RWPE2 (cell line): ENCODE measurements around the gene VTCN1.
"Not testable (repeated sequence)": the region's sequence is repeated elsewhere in the genome, so short reads cannot be mapped to it uniquely, and the experiment has no call there.

Source experiments
- ATAC-seq: fragments of 200-7000 bp; cut with Tn5 transposase; 3 replicates; pipeline ENCODE4 v1.9.1; 2021; ENCODE audit warnings: low read depth
- DNase-seq: peaks from one replicate; pipeline ENCODE4 v3.0.0-alpha.2; 2020; ENCODE audit warnings: low spot score
- H3K27ac ChIP-seq: fragments of 450-650 bp; 2 replicates; pipeline ENCODE4 v1.5.1; 2017; ENCODE audit warnings: mild to moderate bottlenecking; ENCODE audit not compliant: poor library complexity, severe bottlenecking
- H3K27me3 ChIP-seq: fragments of 250-450 bp; sonication (Bioruptor Pico); 2 replicates; pipeline ENCODE4 v1.5.1; 2021; ENCODE audit warnings: mild to moderate bottlenecking, moderate library complexity; ENCODE audit not compliant: insufficient read depth, poor library complexity, severe bottlenecking
- H3K36me3 ChIP-seq: fragments of 250-450 bp; sonication (Bioruptor Pico); 2 replicates; pipeline ENCODE4 v1.5.1; 2020; ENCODE audit warnings: low read depth, mild to moderate bottlenecking, moderate library complexity
- H3K4me1 ChIP-seq: fragments of 250-450 bp; sonication (Bioruptor Pico); 2 replicates; pipeline ENCODE4 v1.5.1; 2021; ENCODE audit warnings: mild to moderate bottlenecking, moderate library complexity; ENCODE audit not compliant: insufficient read depth, poor library complexity, severe bottlenecking
- H3K4me3 ChIP-seq: fragments of 250-450 bp; sonication (Bioruptor Pico); 2 replicates; pipeline ENCODE4 v1.5.1; 2021; ENCODE audit warnings: mild to moderate bottlenecking, moderate library complexity; ENCODE audit not compliant: severe bottlenecking
- H3K9me3 ChIP-seq: fragments of 250-450 bp; sonication (Bioruptor Pico); 2 replicates; pipeline ENCODE4 v1.5.1; 2021; ENCODE audit warnings: mild to moderate bottlenecking, moderate library complexity; ENCODE audit not compliant: severe bottlenecking
- TF ChIP-seq, protein P1 (sequence below): fragments of 450-650 bp; IDR thresholded peaks from one replicate; pipeline ENCODE4 v1.5.1; 2017; ENCODE audit warnings: mild to moderate bottlenecking, moderate library complexity; ENCODE audit not compliant: poor library complexity, severe bottlenecking

VTCN1 gene

DNA sequence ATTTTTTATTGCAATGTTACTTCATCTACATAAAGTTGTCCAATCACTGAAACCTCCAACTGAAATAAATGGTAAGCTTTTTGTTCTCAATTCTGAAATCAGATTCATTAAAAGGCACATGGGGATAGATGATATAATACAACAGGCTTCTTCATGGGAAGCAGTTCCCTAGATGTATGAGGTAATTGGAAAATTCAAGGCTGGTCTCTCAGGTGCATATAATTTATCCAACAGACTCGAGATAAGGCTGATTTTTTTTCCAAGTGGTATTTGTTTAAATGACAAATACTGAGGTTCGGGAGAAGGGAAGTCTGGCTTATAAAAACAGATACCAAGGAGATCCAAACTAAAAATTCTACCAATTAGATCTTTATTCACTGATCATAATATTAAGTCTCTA is 103.4 kb downstream of the VTCN1 start:
- Histone ChIP-seq H3K27ac (no peak overlapping the region), H3K4me1 (peaks cover 14% of the 10 kb centered on the region), H3K36me3 (peaks cover 19% of the 10 kb centered on the region), H3K4me3 (no peak overlapping the region), H3K9me3 (no peaks in the 10 kb centered on the region), H3K27me3 (no peaks in the 10 kb centered on the region)
- no peak for DNase-seq
- ATAC-seq, result no peak
- TF ChIP-seq, protein P1, sequence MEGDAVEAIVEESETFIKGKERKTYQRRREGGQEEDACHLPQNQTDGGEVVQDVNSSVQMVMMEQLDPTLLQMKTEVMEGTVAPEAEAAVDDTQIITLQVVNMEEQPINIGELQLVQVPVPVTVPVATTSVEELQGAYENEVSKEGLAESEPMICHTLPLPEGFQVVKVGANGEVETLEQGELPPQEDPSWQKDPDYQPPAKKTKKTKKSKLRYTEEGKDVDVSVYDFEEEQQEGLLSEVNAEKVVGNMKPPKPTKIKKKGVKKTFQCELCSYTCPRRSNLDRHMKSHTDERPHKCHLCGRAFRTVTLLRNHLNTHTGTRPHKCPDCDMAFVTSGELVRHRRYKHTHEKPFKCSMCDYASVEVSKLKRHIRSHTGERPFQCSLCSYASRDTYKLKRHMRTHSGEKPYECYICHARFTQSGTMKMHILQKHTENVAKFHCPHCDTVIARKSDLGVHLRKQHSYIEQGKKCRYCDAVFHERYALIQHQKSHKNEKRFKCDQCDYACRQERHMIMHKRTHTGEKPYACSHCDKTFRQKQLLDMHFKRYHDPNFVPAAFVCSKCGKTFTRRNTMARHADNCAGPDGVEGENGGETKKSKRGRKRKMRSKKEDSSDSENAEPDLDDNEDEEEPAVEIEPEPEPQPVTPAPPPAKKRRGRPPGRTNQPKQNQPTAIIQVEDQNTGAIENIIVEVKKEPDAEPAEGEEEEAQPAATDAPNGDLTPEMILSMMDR, result no peak

DNA sequence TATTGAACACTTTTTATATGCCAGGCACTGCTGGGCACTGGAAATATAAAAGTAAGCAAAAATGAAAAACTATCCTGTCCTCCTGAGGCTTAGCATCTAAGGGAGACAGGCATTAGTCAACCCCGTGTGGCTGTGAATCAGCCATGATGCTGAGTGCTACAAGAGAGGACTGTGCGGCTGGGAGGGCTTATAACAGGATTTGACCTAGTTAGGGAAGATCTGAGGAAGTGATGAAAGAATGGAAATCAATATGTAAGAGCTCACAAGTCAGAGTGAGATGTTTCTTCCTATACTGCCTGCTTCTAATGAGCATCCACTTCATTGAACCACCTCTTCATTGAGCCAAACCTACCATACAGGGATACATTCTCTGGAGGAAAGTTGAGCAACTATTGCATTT is 104.2 kb downstream of the VTCN1 start:
- Histone ChIP-seq H3K27me3 (no peaks in the 10 kb centered on the region), H3K4me1 (peaks cover 14% of the 10 kb centered on the region), H3K27ac (no peak overlapping the region), H3K4me3 (no peak overlapping the region), H3K9me3 (no peaks in the 10 kb centered on the region), H3K36me3 (peaks cover 21% of the 10 kb centered on the region)
- DNase-seq (no peak), ATAC-seq (peak; percentile 11; the same call in 1 of the 3 replicates)
- TF ChIP-seq, protein P1, result no peak

DNA sequence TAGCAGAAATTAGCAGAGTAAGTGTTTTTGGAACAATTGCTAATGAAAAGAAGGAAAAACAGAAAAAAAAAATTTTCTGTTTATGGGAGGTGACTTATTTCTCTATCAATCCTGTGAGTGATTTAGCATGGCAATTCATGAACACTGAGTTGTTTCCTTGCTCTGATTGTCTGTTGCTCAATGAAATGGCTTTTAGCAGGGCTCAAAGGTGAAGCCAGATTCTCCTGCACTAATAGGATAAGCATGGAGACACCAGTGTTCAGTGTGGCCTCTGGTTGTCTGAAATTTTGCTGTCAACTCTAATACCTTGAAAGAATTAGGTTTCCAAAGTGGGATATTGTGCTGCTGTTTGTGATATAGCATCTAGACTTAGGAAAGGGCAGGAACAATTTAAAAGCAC is 105.0 kb downstream of the VTCN1 start:
- no peaks in the 10 kb centered on the region for H3K9me3 ChIP-seq
- DNase-seq (no peak), ATAC-seq (no peak)
- peaks cover 8% of the 10 kb centered on the region for H3K4me1 ChIP-seq
- H3K27me3 ChIP-seq, result no peaks in the 10 kb centered on the region
- no peak overlapping the region for H3K4me3 ChIP-seq
- H3K36me3 ChIP-seq, result peaks cover 21% of the 10 kb centered on the region
- TF ChIP-seq, protein P1, result no peak
- no peak overlapping the region for H3K27ac ChIP-seq

DNA sequence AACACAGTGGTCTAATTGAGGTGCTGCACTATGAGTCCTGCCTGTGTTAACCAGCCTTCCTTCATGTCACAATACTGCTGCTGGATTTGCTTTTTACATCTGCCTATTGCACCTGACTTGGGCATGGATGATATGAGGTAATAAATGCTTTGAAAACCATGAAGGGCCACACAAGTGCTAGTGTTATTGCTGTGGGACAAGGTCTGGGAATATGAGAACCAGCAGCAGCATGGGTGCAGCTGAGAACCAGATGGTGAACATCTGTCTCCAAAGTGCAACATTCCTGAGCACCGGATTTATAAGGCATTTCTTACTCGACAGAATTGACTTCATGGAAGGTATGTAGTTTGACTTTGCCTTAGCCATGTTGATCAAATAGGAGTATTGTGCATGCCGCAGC is 105.7 kb downstream of the VTCN1 start:
- Histone ChIP-seq H3K4me3 (no peak overlapping the region), H3K27me3 (no peaks in the 10 kb centered on the region), H3K27ac (no peak overlapping the region), H3K9me3 (no peaks in the 10 kb centered on the region), H3K36me3 (peaks cover 27% of the 10 kb centered on the region), H3K4me1 (peaks cover under 1% of the 10 kb centered on the region)
- ATAC-seq (no peak), DNase-seq (no peak)
- TF ChIP-seq, protein P1, result no peak

DNA sequence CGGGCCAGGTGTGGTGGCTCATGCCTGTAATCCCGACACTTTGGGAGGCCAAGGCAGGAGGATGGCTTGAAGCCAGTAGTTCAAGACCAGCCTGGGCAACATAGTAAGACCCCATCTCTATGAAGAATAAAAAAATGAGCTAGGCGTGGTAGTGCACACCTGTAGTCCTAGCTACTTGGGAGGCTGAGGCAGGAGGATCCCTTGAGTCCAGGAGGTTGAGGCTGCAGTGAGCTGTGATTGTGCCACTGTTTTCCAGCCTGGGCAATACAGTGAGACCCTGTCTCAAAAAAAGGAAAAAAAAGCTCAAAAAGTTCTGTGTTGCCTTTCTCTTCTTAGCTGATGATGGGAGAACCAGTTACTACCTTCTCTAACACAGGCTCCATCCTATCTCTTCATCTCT is 108.9 kb downstream of the VTCN1 start:
- H3K27me3 ChIP-seq, H3K9me3 ChIP-seq, ATAC-seq, H3K4me1 ChIP-seq, DNase-seq, H3K27ac ChIP-seq, H3K4me3 ChIP-seq: not testable (repeated sequence)
- H3K36me3 ChIP-seq, result peaks cover 56% of the 10 kb centered on the region
